ENCODE results near the gene TOM1L1.

TOM1L1 gene

GRCh38 chr17:54990118-54990517, 89.5 kb downstream of the TOM1L1 start:
- no peak for DNase-seq

- no peak for DNase-seq
Measured at GRCh38 chr17:54991567-54991966, 90.9 kb downstream of the TOM1L1 start.

GRCh38 chr17:54992797-54993639, 92.4 kb downstream of the TOM1L1 start:
- peak in 2 of 51 donors; percentile 4 to 20 for DNase-seq

- no peak for DNase-seq
Measured at GRCh38 chr17:54996441-54996840, 95.8 kb downstream of the TOM1L1 start.

GRCh38 chr17:55002458-55002857, 101.8 kb downstream of the TOM1L1 start:
- no peak for DNase-seq

GRCh38 chr17:55004484-55004883, 103.8 kb downstream of the TOM1L1 start:
- DNase-seq: no peak

GRCh38 chr17:55005520-55005919, 104.9 kb downstream of the TOM1L1 start:
- no peak for DNase-seq

Data from hypothalamus (tissue), 51 donors.